Naive B cell (primary cell): ENCODE data around the gene NHLRC2. TPM values are rescaled to one million over a fixed set of nuclear protein-coding genes. Genes with fewer than 3 reads are reported as not detected.
"Not testable (repeated sequence)": the region's sequence is repeated elsewhere in the genome, so short reads cannot be mapped to it uniquely, and the experiment has no call there.

ENCODE experiments used
- ATAC-seq, 2 donors: fragments of 150-1000 bp; cut with Tn5 transposase; 2 replicates each; pipeline ENCODE4 v1.10.0; 2021; ENCODE audit warnings: low read depth in 2 of 2, mild to moderate bottlenecking in 2 of 2, moderate library complexity in 2 of 2
- DNase-seq: peaks from one replicate; pipeline ENCODE4 v3.0.0; 2022
- H3K27ac Mint-ChIP-seq, 6 donors: one replicate each; pipeline ENCODE4 v1.8.0; 2020 to 2022; ENCODE audit warnings: mild to moderate bottlenecking in 6 of 6, mixed read lengths in 6 of 6, moderate library complexity in 5 of 6, inconsistent platforms in 2 of 6
- H3K27me3 Mint-ChIP-seq, 3 donors: one replicate each; pipeline ENCODE4 v1.8.0; 2021 to 2022; ENCODE audit warnings: mixed read lengths in 3 of 3, mild to moderate bottlenecking in 1 of 3
- H3K36me3 Mint-ChIP-seq, 2 donors: one replicate each; pipeline ENCODE4 v1.8.0; 2020 to 2022; ENCODE audit warnings: mixed read lengths in 2 of 2, inconsistent platforms in 1 of 2, mild to moderate bottlenecking in 1 of 2
- H3K4me1 Mint-ChIP-seq, 3 donors: one replicate each; pipeline ENCODE4 v1.8.0; 2020 to 2022; ENCODE audit warnings: mixed read lengths in 3 of 3, inconsistent platforms in 1 of 3, mild to moderate bottlenecking in 1 of 3, moderate library complexity in 1 of 3
- H3K4me3 Mint-ChIP-seq, 8 donors: one replicate each; pipeline ENCODE4 v1.8.0; 2020 to 2022; ENCODE audit warnings: mild to moderate bottlenecking in 8 of 8, mixed read lengths in 8 of 8, moderate library complexity in 8 of 8, inconsistent platforms in 2 of 8
- H3K9me3 Mint-ChIP-seq, 7 donors: one replicate each; pipeline ENCODE4 v1.8.0; 2020 to 2022; ENCODE audit warnings: mixed read lengths in 7 of 7, mild to moderate bottlenecking in 5 of 7, inconsistent platforms in 2 of 7, moderate library complexity in 1 of 7
- polyA plus RNA-seq, 6 donors: library from polyadenylated mRNA; unstranded; fragments of 300-500 nt; fragmentation: Illumina TruSeq; gene quantifications; one replicate each; pipeline ENCODE4 v1.2.3, GENCODE V29; 2021; ENCODE audit warnings: low read depth in 6 of 6

The NHLRC2 gene
- polyA plus RNA-seq, 6 donors from 2014 or later: 7.2 to 18.9 (median 14.2) TPM

- Mint-ChIP-seq H3K4me3 (no peak overlapping the region), H3K4me1 (no peaks in the 10 kb centered on the region), H3K36me3 (peaks cover 0 to 8% of the 10 kb centered on the region in 2 donors), H3K27ac (peak overlapping the region in 1 of 6 donors; percentile 72), H3K27me3 (peaks cover 10 to 28% (median 14%) of the 10 kb centered on the region in 3 donors), H3K9me3 (peaks cover 5 to 7% (median 6%) of the 10 kb centered on the region in 7 donors)
- DNase-seq: no peak
- no peak for ATAC-seq
These were observed 84.9 kb downstream of the NHLRC2 start for GRCh38 chr10:113939212-113939860.

DNA sequence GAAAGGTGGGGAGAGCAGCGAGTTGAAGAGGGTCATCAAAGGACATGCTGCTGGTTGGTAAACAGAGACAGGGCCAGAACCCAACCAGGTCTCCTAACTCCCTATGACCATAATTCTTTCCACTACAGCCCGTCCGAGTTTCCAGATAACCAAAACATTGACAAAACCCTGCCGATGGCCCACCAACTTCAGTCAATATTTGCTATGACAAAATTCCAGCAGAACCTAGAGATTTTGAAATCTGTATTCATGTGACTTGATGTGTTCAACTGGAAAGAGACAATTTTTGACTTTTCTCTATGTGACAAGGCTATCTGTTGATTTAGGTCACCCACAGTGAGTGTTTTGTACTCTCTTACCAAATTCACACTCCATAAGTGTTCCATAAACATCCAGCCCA, 86.7 kb downstream of the NHLRC2 start:
- no peak overlapping the region for H3K27ac Mint-ChIP-seq
- H3K4me3 Mint-ChIP-seq: no peak overlapping the region
- ATAC-seq (no peak), DNase-seq (no peak)
- H3K36me3 Mint-ChIP-seq: peaks cover 0 to 8% of the 10 kb centered on the region in 2 donors
- peaks cover 5 to 7% (median 6%) of the 10 kb centered on the region in 7 donors for H3K9me3 Mint-ChIP-seq
- H3K27me3 Mint-ChIP-seq: peaks cover 10 to 28% (median 14%) of the 10 kb centered on the region in 3 donors
- no peaks in the 10 kb centered on the region for H3K4me1 Mint-ChIP-seq

DNA sequence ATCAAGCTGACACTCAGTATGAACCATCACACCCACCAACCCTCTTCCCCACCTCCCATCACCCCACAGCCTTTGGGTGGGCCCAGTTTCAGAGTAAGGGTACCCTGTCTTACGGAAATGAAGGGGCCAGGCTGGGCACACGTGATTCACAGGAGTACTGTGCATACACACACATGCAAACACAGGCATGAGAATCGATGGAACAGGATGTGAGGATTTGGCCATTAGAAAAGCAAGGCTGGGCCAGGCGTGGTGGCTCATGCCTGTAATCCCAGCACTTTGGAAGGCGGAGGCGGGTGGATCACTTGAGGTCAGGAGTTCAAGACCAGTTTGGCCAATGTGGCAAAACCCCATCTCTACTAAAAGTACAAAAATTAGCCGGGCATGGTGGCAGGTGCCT, 88.7 kb downstream of the NHLRC2 start:
- not testable (repeated sequence) for H3K9me3 Mint-ChIP-seq, H3K4me1 Mint-ChIP-seq, H3K27ac Mint-ChIP-seq, H3K36me3 Mint-ChIP-seq, ATAC-seq, H3K4me3 Mint-ChIP-seq, DNase-seq
- H3K27me3 Mint-ChIP-seq: peaks cover 7 to 22% (median 14%) of the 10 kb centered on the region in 3 donors

DNA sequence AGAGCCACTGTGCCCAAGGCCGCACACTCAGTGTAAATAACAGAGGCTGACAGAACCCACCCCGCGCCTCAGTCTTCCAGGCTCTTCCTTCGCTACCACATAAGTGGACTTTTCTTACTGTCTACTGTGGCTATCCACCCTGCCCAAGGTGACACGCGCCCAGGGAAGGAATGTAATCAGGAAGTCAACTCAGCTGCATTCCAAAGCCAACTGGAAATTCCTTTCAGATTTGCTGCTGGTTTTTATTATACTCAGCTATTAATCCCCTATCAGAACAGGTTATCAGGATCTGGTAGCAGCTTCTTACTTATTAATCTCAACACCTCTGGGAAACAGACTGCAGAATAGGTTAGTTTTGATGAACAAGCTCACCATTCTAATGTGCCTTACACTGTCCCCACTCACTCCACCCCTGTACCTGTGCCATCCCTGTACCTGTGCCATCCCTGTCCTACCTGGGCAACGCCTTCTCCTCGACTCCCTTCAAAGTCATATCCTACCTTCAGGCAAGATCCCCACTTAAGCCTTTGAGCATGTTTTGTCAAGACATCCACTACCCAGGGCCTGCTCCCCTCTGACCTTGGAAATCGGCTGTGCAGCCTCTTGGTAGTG, 90.7 kb downstream of the NHLRC2 start:
- ATAC-seq: no peak
- peaks cover 5 to 7% (median 6%) of the 10 kb centered on the region in 7 donors for H3K9me3 Mint-ChIP-seq
- peak overlapping the region in 1 of 6 donors; percentile 69 for H3K27ac Mint-ChIP-seq
- peaks cover 0 to 8% of the 10 kb centered on the region in 2 donors for H3K36me3 Mint-ChIP-seq
- H3K27me3 Mint-ChIP-seq: peaks cover 0 to 8% (median 5%) of the 10 kb centered on the region in 3 donors
- DNase-seq: no peak
- H3K4me1 Mint-ChIP-seq: no peaks in the 10 kb centered on the region
- peak overlapping the region in 1 of 8 donors; percentile 45 for H3K4me3 Mint-ChIP-seq

DNA sequence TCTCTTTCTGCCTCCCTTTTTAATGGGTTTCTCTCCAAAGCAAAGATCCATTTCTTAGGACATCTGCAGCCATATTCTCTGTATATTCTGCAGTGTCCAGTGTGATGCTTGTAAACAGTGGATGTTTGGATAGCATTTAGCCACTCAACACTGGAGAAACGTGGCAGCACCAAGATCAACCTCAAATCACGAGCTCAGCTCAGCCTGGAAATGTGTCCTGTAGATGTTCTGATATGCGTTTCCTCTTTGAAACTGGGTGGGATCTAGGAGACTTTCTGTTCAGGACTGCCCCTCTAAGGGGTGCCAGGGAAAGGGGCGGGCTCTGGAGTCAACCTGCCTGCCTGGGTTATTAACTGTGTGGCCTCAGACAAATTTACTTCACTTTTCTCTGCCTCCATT, 91.2 kb downstream of the NHLRC2 start:
- peaks cover 0 to 8% of the 10 kb centered on the region in 2 donors for H3K36me3 Mint-ChIP-seq
- H3K27me3 Mint-ChIP-seq: peaks cover 0 to 8% (median 0%) of the 10 kb centered on the region in 3 donors
- H3K4me1 Mint-ChIP-seq: no peaks in the 10 kb centered on the region
- no peak for DNase-seq
- ATAC-seq: no peak
- H3K9me3 Mint-ChIP-seq: peaks cover 5 to 7% (median 6%) of the 10 kb centered on the region in 7 donors
- H3K4me3 Mint-ChIP-seq: no peak overlapping the region
- H3K27ac Mint-ChIP-seq: peak overlapping the region in 1 of 6 donors; percentile 69

- Mint-ChIP-seq H3K27ac (peak overlapping the region in 1 of 6 donors; percentile 38), H3K27me3 (no peaks in the 10 kb centered on the region), H3K4me3 (no peak overlapping the region), H3K36me3 (no peaks in the 10 kb centered on the region), H3K9me3 (peaks cover 0 to 3% (median 0%) of the 10 kb centered on the region in 7 donors), H3K4me1 (no peaks in the 10 kb centered on the region)
- no peak for ATAC-seq
- no peak for DNase-seq
These were observed 93.0 kb downstream of the NHLRC2 start for GRCh38 chr10:113947184-113948041.

DNA sequence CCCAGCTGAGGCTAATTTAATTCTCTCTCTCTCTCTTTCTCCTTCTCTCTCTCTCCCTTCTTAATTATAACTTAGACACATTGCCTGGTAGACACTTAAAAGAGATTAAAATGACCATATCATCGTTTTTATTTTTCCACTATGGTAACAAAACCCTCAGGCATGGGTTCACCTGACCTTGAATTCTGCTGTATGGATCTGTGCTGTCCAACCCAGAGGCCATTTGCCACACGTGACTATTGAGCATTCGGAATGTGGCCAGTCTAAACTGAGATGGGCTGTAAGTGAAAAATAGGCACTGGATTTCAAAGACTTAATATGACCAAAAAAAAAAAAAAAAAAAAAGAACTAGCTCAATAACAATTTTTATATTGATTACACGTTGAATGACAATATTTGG, 93.6 kb downstream of the NHLRC2 start:
- peak overlapping the region in 1 of 6 donors; percentile 63 for H3K27ac Mint-ChIP-seq
- peaks cover 0 to 5% (median 3%) of the 10 kb centered on the region in 7 donors for H3K9me3 Mint-ChIP-seq
- no peaks in the 10 kb centered on the region for H3K27me3 Mint-ChIP-seq
- H3K36me3 Mint-ChIP-seq: peaks cover 0 to under 1% of the 10 kb centered on the region in 2 donors
- DNase-seq (no peak), ATAC-seq (no peak)
- H3K4me3 Mint-ChIP-seq: no peak overlapping the region
- no peaks in the 10 kb centered on the region for H3K4me1 Mint-ChIP-seq

DNA sequence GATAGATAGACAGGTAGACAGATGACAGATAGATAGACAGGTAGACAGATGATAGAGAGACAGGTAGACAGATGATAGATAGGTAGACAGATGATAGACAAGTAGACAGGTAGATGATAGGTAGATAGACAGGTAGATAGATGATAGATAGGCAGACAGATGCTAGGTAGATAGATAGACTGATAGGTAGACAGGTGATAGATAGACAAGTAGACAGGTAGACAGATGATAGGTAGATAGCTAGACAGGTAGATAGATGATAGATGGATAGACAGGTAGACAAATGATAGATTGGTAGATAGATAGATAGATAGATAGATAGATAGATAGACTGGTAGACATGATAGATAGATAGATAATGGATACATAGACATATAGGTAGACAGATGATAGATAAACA, 95.8 kb downstream of the NHLRC2 start:
- peaks cover 0 to 22% (median 16%) of the 10 kb centered on the region in 7 donors for H3K9me3 Mint-ChIP-seq
- H3K27ac Mint-ChIP-seq: no peak overlapping the region
- no peak for DNase-seq
- H3K4me3 Mint-ChIP-seq: no peak overlapping the region
- H3K4me1 Mint-ChIP-seq: no peaks in the 10 kb centered on the region
- no peak for ATAC-seq
- H3K27me3 Mint-ChIP-seq: no peaks in the 10 kb centered on the region
- H3K36me3 Mint-ChIP-seq: peaks cover 0 to 13% of the 10 kb centered on the region in 2 donors

DNA sequence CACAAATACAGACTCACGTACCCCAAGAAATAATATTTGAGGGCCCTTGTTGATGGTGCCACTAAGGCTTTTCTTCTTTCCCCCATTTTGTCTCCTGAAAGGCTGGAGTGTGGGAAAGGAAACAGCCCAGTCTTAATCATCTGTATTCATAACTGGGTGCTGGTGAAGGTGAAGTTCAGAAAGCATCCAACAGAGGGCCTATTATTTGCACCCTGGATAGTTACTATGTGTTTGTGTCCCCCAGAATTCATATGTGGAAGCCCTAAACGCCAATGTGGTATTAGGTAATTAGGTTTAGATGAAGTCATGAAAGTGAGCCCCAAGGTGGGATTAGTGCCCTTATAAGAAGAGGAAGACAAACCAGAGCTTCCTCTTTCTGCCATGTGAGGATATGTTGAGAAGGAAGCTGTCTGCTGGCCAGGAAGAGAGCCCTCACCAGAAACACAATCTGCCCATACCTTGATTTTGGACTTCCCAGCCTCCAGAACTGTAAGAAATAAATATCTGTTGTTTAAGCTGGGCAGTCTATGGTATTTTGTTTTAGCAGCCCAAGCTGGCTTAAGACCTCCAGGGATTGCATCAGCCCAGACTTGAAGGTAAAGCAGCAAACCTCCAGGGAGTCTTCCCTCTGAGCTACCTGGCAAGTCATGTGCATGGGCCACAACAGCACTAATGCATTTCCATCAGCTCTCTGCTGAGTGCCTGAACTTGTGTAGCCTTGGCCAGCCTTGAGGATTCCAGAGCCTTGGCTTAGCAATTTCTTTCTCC, 99.2 kb downstream of the NHLRC2 start:
- Mint-ChIP-seq H3K4me3 (no peak overlapping the region), H3K27ac (peak overlapping the region in 3 of 6 donors; percentile 22 to 44 (median 35)), H3K27me3 (no peaks in the 10 kb centered on the region), H3K9me3 (peaks cover 0 to 22% (median 19%) of the 10 kb centered on the region in 7 donors), H3K4me1 (no peaks in the 10 kb centered on the region), H3K36me3 (peaks cover 0 to 13% of the 10 kb centered on the region in 2 donors)
- no peak for DNase-seq
- ATAC-seq: peak in 1 of 2 donors; percentile 32

DNA sequence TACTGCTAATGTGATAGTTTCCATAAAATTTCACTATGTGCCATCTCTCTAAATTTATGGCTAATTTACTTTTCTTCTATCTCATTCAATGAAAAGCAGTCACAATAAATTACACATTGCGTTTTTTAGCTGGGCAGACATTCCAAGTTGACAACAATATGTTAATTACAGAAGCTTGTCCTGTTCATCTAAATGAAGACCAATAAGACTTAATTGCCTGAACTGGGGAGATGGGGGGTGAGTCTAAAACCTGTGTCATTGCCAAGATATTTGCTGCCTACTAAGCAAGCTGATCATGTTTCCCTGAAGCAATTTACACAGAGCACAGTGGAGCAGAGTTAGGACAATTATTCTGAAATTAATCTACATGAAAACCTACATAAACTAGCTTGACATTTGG, 99.9 kb downstream of the NHLRC2 start:
- DNase-seq: no peak
- H3K4me3 Mint-ChIP-seq: no peak overlapping the region
- peaks cover 0 to 13% of the 10 kb centered on the region in 2 donors for H3K36me3 Mint-ChIP-seq
- H3K27ac Mint-ChIP-seq: peak overlapping the region in 1 of 6 donors; percentile 58
- no peaks in the 10 kb centered on the region for H3K4me1 Mint-ChIP-seq
- H3K9me3 Mint-ChIP-seq: peaks cover 0 to 22% (median 19%) of the 10 kb centered on the region in 7 donors
- ATAC-seq: no peak
- H3K27me3 Mint-ChIP-seq: no peaks in the 10 kb centered on the region

- Mint-ChIP-seq H3K27ac (no peak overlapping the region), H3K4me1 (peaks cover 15 to 25% (median 18%) of the 10 kb centered on the region in 3 donors), H3K36me3 (peaks cover 0 to 13% of the 10 kb centered on the region in 2 donors), H3K27me3 (no peaks in the 10 kb centered on the region), H3K9me3 (peaks cover 0 to 22% (median 19%) of the 10 kb centered on the region in 7 donors), H3K4me3 (peak overlapping the region in 1 of 8 donors; percentile 69)
- DNase-seq (no peak), ATAC-seq (no peak)
These were observed 102.6 kb downstream of the NHLRC2 start for GRCh38 chr10:113957013-113957412.

- H3K27me3 Mint-ChIP-seq: no peaks in the 10 kb centered on the region
- H3K4me1 Mint-ChIP-seq: peaks cover 15 to 28% (median 18%) of the 10 kb centered on the region in 3 donors
- H3K27ac Mint-ChIP-seq: no peak overlapping the region
- peaks cover 0 to 12% (median 11%) of the 10 kb centered on the region in 7 donors for H3K9me3 Mint-ChIP-seq
- ATAC-seq: no peak
- DNase-seq: no peak
- no peak overlapping the region for H3K4me3 Mint-ChIP-seq
- H3K36me3 Mint-ChIP-seq: peaks cover 0 to 7% of the 10 kb centered on the region in 2 donors
These were observed 104.3 kb downstream of the NHLRC2 start for GRCh38 chr10:113958631-113959382.
